Thyroid gland (tissue), 4 donors: ENCODE data around the gene STPG1. TPM values are rescaled to one million over a fixed set of nuclear protein-coding genes. Genes with fewer than 3 reads are reported as not detected.

Source experiments
- DNase-seq, 2 donors: peaks; one replicate each; pipeline ENCODE4 v3.0.0-alpha.2; 2019
- H3K27ac ChIP-seq, 3 donors: fragments of 200-600 bp; sonication (generic); 1 replicate in 2 of 3; 2 replicates in 1 of 3; pipeline ENCODE4 v1.5.1; 2016 to 2019; ENCODE audit warnings: mild to moderate bottlenecking in 1 of 3, moderate library complexity in 1 of 3
- H3K27me3 ChIP-seq: fragments of 200-600 bp; sonication (generic); one replicate; pipeline ENCODE4 v1.5.1; 2019
- H3K36me3 ChIP-seq, 2 donors: fragments of 200-600 bp; sonication (generic); one replicate each; pipeline ENCODE4 v1.5.1; 2016 to 2019
- H3K4me1 ChIP-seq, 2 donors: fragments of 200-600 bp; sonication (generic); one replicate each; pipeline ENCODE4 v1.5.1; 2017 to 2019
- H3K4me3 ChIP-seq, 3 donors: fragments of 200-600 bp; sonication (generic); replicated peaks in 1 of 3; 1 replicate in 2 of 3; 2 replicates in 1 of 3; pipeline ENCODE4 v1.5.1; 2016; ENCODE audit warnings: mild to moderate bottlenecking in 1 of 3
- H3K9me3 ChIP-seq: fragments of 200-600 bp; sonication (generic); one replicate; pipeline ENCODE4 v1.5.1; 2017
- CTCF ChIP-seq, 6 experiments: fragments of 200-600 bp in 3 of 6; fragments of 450-650 bp in 3 of 6; sonication (generic) in 3 of 6; IDR thresholded peaks; one replicate each; pipeline ENCODE4 v1.5.1; 2016 to 2019; ENCODE audit warnings: antibody characterized with exemption in 6 of 6, mild to moderate bottlenecking in 2 of 6, inconsistent platforms in 1 of 6, moderate library complexity in 1 of 6
- POLR2A ChIP-seq, 2 donors: fragments of 450-650 bp; IDR thresholded peaks; one replicate each; pipeline ENCODE4 v1.6.1; 2017; ENCODE audit warnings: antibody characterized with exemption in 2 of 2, mild to moderate bottlenecking in 2 of 2, moderate library complexity in 1 of 2
- WGBS, 2 donors: methylation state at CpG; one replicate each; pipeline ENCODE4 v1.1.5; 2017; 5-methylcytosine and 5-hydroxymethylcytosine counted together
- intact Hi-C: fragments of 100-400 bp; cut with DNase I; formaldehyde crosslinking; loops from one replicate; pipeline ENCODE4 v1.15.1; 2023
- total RNA-seq, 4 donors: library from RNA; depleted of rRNA; stranded (reverse); fragments of >200 nt; gene quantifications; one replicate each; pipeline ENCODE4 v1.2.3, GENCODE V29; 2016

Gene STPG1
- total RNA-seq, 4 donors from 2014 or later, result 5.2 to 8.9 (median 7.0) TPM

GRCh38 chr1:24362982-24363614, 50.5 kb downstream of the STPG1 start:
- peak; percentile 50 to 54 for DNase-seq
- Histone ChIP-seq H3K27ac (no peak overlapping the region), H3K36me3 (no peaks in the 10 kb centered on the region), H3K4me3 (no peak overlapping the region), H3K4me1 (peaks cover 0 to 6% of the 10 kb centered on the region in 2 donors), H3K9me3 (no peaks in the 10 kb centered on the region), H3K27me3 (no peaks in the 10 kb centered on the region)
- TF ChIP-seq CTCF (IDR thresholded peaks at IDR 0.05), result no peak
- TF ChIP-seq POLR2A (IDR thresholded peaks at IDR 0.05), result no peak
- 80 to 90% methylated on average over 3 to 4 of the region's 4 CpGs for WGBS, 2 donors
- intact Hi-C loops, result no loop called here

- Histone ChIP-seq H3K27ac (no peak overlapping the region), H3K27me3 (no peaks in the 10 kb centered on the region), H3K36me3 (no peaks in the 10 kb centered on the region), H3K4me1 (peaks cover 0 to 6% of the 10 kb centered on the region in 2 donors), H3K4me3 (no peak overlapping the region), H3K9me3 (no peaks in the 10 kb centered on the region)
- no peak for TF ChIP-seq CTCF (IDR thresholded peaks at IDR 0.05)
- no peak for TF ChIP-seq POLR2A (IDR thresholded peaks at IDR 0.05)
- WGBS, 2 donors, result 95 to 100% methylated on average over 2 of the region's 2 CpGs
- DNase-seq, result no peak
- intact Hi-C loops, result no loop called here
Observed at GRCh38 chr1:24362396-24362795, 51.2 kb downstream of the STPG1 start.

- Histone ChIP-seq H3K4me1 (peaks cover 0 to 6% of the 10 kb centered on the region in 2 donors), H3K9me3 (no peaks in the 10 kb centered on the region), H3K27me3 (no peaks in the 10 kb centered on the region), H3K4me3 (no peak overlapping the region), H3K36me3 (no peaks in the 10 kb centered on the region), H3K27ac (no peak overlapping the region)
- 48 to 84% methylated on average over 2 to 3 of the region's 3 CpGs for WGBS, 2 donors
- DNase-seq, result peak; percentile 72 to 74
- no peak for TF ChIP-seq CTCF (IDR thresholded peaks at IDR 0.05)
- TF ChIP-seq POLR2A (IDR thresholded peaks at IDR 0.05), result no peak
- intact Hi-C loops, result no loop called here
Observed at GRCh38 chr1:24361811-24362210, 51.8 kb downstream of the STPG1 start.

- no peaks in the 10 kb centered on the region for H3K9me3 ChIP-seq
- no peaks in the 10 kb centered on the region for H3K36me3 ChIP-seq
- no peak overlapping the region for H3K4me3 ChIP-seq
- no peak for TF ChIP-seq POLR2A (IDR thresholded peaks at IDR 0.05)
- no peak for TF ChIP-seq CTCF (IDR thresholded peaks at IDR 0.05)
- DNase-seq, result no peak
- no peaks in the 10 kb centered on the region for H3K27me3 ChIP-seq
- no peak overlapping the region for H3K27ac ChIP-seq
- peaks cover 0 to 6% of the 10 kb centered on the region in 2 donors for H3K4me1 ChIP-seq
- intact Hi-C loops, result no loop called here
- WGBS, 2 donors, result 96 to 97% methylated on average over 10 of the region's 10 CpGs
Observed at GRCh38 chr1:24360681-24361080, 52.9 kb downstream of the STPG1 start.

GRCh38 chr1:24357038-24357437, 56.5 kb downstream of the STPG1 start:
- intact Hi-C loops, result no loop called here
- no peaks in the 10 kb centered on the region for H3K4me1 ChIP-seq
- no peaks in the 10 kb centered on the region for H3K36me3 ChIP-seq
- no peaks in the 10 kb centered on the region for H3K9me3 ChIP-seq
- H3K27me3 ChIP-seq, result no peaks in the 10 kb centered on the region
- TF ChIP-seq CTCF (IDR thresholded peaks at IDR 0.05) (no peak), POLR2A (IDR thresholded peaks at IDR 0.05) (no peak)
- no peak overlapping the region for H3K27ac ChIP-seq
- DNase-seq, result no peak
- WGBS, 2 donors, result 93 to 97% methylated on average over 7 of the region's 7 CpGs
- no peak overlapping the region for H3K4me3 ChIP-seq
